RWPE1 (cell line): ENCODE data around the gene MAP2K4.

Experiments
- CTCF ChIA-PET: fragments of 350-600 bp; sonication (Branson Sonifier 250); formaldehyde crosslinking; extraction: SDS; loops from one replicate; lab custom pipeline; 2021; lab: Yijun Ruan, JAX
- POLR2A ChIA-PET: fragments of 400-600 bp; formaldehyde crosslinking; extraction: SDS; loops from one replicate; lab custom pipeline; 2020; ENCODE audit warnings: antibody characterized with exemption; ENCODE audit not compliant: low non-redundant PET; lab: Yijun Ruan, JAX
- DNase-seq: peaks from one replicate; pipeline ENCODE4 v3.0.0; 2012; ENCODE audit warnings: low spot score
- H3K27ac ChIP-seq: fragments of 450-650 bp; 2 replicates; pipeline ENCODE4 v1.5.1; 2017
- TF ChIP-seq, protein P1 (sequence below): fragments of 450-650 bp; conservative IDR thresholded peaks from 2 replicates; pipeline ENCODE4 v1.5.1; 2017; ENCODE audit warnings: low read depth, mild to moderate bottlenecking

Gene MAP2K4

DNA sequence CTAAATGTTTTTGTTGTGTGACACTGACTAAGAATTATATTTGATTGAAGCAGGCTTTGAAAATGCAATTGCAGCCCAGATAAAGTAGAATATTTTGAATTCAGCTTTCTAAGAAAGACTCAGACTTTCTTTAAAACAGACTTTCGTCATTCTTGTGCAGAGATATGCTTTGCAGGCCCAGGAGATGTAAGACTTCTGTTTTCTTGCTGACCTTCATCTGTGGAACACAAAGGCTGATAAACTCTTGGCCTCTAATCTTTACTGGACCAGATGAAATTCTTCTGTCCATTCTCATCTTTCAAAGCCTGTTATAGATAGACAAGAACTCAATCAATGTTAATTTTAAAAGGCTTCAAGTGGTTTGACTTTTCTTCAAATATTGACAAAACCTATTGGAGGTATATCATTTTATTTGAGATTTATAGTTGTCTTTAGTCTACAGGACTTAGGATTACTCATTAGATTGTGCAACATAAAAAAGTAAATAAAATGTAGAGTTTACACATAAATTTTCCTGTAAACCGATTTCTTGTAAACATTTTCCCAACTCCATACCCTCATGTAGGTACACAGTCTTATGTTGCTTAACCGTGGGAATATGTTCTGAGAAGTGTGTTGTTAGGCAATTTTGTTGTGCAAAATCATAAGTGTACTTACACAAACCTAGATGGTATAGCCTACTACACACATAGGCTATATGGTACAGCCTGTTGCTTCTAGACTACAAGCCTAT, 94.2 kb downstream of the MAP2K4 start:
- H3K27ac ChIP-seq = no peak overlapping the region
- TF ChIP-seq, protein P1, sequence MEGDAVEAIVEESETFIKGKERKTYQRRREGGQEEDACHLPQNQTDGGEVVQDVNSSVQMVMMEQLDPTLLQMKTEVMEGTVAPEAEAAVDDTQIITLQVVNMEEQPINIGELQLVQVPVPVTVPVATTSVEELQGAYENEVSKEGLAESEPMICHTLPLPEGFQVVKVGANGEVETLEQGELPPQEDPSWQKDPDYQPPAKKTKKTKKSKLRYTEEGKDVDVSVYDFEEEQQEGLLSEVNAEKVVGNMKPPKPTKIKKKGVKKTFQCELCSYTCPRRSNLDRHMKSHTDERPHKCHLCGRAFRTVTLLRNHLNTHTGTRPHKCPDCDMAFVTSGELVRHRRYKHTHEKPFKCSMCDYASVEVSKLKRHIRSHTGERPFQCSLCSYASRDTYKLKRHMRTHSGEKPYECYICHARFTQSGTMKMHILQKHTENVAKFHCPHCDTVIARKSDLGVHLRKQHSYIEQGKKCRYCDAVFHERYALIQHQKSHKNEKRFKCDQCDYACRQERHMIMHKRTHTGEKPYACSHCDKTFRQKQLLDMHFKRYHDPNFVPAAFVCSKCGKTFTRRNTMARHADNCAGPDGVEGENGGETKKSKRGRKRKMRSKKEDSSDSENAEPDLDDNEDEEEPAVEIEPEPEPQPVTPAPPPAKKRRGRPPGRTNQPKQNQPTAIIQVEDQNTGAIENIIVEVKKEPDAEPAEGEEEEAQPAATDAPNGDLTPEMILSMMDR = no peak
- CTCF ChIA-PET = no interaction called here
- no peak for DNase-seq
- POLR2A ChIA-PET = no interaction called here

DNA sequence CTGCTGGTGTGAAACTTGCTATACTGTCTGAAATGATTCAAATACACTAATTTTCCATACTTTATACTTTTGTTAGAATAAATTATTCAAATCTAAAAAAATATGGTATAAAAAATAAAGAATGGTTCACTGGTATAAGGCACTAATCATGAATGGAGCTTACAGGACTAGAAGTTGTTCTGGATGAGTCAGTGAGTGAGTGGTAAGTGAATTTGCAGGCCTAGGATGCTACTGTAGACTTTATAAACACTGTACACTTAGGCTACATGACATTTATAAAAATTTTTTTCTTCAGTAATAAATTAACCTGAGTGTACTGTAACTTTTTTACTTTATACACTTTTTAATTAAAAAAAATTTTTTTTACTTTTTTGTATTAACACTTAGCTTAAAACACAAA, 95.5 kb downstream of the MAP2K4 start:
- CTCF ChIA-PET = interaction anchor here (0.6 kb wide), 1 partner anchor 181 kb away, joined by 3 read pairs; no protein-coding TSS in a partner anchor
- TF ChIP-seq, protein P1 = no peak
- DNase-seq = no peak
- POLR2A ChIA-PET = no interaction called here
- no peak overlapping the region for H3K27ac ChIP-seq

DNA sequence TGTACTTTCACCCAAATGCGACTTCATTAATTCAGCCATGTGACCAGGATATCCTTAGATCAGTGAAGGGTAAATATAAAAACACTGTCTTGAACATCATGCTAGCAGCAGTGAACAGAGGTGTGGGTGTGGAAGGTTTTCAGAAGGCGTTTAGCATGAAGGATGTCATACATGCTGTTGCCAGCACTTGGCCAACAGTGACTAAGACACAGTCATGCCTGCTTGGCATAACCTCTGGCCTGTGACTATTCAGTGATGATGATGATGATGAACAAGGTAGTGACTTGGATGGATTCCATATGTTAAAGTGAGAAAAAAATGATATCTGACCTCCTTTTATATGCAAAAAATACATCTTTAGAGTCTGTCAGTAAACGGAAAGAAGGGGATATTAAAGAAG, 97.9 kb downstream of the MAP2K4 start:
- CTCF ChIA-PET = no interaction called here
- no peak overlapping the region for H3K27ac ChIP-seq
- POLR2A ChIA-PET = no interaction called here
- no peak for DNase-seq
- TF ChIP-seq, protein P1 = no peak

DNA sequence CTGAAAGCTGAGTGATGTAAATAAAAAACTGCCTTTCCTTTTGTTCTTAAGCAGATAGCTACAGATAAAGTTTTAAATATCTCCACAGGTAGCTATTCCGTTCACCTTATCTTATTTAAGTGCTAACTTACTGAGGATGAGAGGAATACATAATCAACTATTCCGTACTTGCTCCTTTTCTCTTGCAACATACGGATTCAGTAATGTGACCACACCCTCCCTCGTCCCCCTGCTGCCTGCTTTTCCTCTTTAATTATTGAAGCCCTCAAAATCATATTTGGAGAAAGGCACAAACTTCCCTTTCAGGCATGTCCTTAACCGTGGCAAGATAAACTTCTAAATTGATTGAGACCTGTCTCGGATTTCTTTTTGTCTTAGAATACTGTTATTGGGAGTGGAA, 101.4 kb downstream of the MAP2K4 start:
- DNase-seq = no peak
- no peak overlapping the region for H3K27ac ChIP-seq
- TF ChIP-seq, protein P1 = no peak
- POLR2A ChIA-PET = no interaction called here
- CTCF ChIA-PET = no interaction called here

DNA sequence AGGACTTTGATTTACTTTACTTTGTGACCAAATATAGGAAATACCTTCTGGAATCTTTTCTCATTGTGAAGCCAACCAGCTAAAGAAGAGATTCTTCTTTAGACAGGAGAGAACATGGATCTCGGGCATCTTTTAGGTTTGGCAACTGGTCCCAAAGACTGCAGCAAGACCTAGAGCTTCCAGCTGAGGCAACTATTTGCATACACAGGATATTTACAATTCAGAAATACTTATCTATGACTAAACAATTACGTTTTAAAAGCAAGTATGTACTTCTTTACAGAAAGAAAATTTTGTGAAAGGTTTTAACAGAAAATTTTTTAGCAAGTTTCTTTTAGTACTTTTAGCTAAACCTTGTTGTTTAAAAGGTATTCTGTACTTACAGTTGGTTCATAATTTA, 106.5 kb downstream of the MAP2K4 start:
- POLR2A ChIA-PET = no interaction called here
- DNase-seq = no peak
- CTCF ChIA-PET = no interaction called here
- TF ChIP-seq, protein P1 = no peak
- no peak overlapping the region for H3K27ac ChIP-seq

DNA sequence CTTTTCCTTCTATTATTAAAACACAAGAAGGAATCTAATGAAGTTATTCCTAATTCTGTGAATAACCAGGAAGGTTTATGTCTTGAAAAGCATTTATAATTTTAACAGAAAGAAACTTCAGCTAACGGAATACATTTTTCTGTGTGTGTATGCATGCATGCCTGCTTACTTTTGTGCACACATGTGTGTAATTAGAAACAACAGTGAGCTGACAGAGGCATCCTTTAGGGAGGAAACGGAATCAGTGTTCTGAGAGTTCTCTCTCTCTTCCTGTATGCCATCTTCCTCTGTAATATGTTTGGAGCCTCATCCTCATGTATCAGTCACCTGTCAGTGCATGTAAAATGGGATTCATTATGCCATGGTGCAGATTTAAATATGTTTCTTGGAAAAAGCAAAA, 107.0 kb downstream of the MAP2K4 start:
- ChIA-PET POLR2A (no interaction called here), CTCF (no interaction called here)
- TF ChIP-seq, protein P1 = no peak
- H3K27ac ChIP-seq = no peak overlapping the region
- no peak for DNase-seq
